HG03097 (cell line): ENCODE results near the gene UBXN6.

Source experiments
- ATAC-seq: cut with Tn5 transposase; IDR thresholded peaks from one replicate; pipeline ENCODE4 v1.9.1; 2021; ENCODE audit not compliant: unreplicated experiment, low FRiP score

Gene UBXN6

GRCh38 chr19:4443188-4443587 is 14.4 kb downstream of the UBXN6 start:
- no peak for ATAC-seq

GRCh38 chr19:4442819-4443146 is 14.8 kb downstream of the UBXN6 start:
- no peak for ATAC-seq

DNA sequence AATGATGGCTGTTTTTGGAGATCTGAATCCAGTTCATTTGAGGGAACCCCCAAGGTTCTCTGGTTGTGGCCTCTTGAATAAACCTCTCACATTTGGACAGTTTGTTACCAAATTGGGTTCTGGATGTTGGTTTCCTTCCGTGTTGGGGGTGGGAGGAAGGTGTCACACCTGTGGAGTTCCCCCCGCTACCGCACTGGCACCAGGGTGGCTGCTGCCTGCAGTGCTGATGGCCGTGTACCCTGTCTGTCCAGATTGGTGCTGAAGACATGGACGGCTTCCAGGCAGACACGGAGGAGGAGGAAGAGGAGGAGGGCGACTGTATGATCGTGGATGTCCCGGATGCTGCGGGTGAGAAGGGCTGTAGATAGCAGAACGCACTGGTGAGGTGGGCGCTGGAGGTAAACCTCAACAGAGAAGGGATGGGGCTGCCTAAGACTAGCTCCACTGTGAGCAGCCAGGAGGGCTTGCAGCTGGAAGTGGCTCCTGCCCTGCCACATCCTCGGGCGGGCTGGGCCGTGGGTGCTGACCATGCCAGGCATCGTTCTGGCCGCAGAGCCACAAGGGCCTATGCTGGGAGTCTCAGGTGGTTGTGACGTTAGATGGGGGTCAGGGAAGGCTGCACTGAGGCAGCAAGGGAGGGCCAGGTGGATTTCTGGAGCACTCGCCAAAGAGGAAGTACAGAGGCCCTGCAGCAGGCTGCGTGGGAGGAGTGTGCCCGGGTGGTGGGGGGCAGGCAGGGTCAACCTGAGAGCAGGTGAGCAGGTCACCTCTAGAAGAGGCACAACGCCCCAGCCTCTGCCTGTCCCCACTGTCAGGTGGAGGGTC is 15.4 kb downstream of the UBXN6 start:
- no peak for ATAC-seq

- ATAC-seq, result no peak
Measured at GRCh38 chr19:4439243-4439642, 18.4 kb downstream of the UBXN6 start.

DNA sequence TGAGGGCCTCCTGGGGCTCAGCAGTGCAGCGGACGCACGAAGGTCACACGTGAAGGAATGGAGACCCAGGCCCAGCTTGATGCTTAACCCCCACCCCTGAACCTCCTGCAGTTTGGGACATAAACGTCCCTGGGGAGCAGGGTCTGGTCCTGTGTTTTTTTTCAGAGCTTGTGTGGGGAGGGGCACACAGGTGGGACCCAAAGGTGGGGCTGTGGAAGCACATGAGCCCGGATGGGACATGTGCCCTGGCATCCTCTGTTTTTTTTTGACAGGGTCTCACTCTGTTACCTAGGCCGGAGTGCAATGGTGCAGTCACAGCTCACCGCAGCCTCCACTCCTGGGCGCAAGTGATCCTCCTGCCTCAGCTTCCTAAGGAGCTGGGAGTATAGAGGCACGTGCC is 20.5 kb downstream of the UBXN6 start:
- no peak for ATAC-seq

DNA sequence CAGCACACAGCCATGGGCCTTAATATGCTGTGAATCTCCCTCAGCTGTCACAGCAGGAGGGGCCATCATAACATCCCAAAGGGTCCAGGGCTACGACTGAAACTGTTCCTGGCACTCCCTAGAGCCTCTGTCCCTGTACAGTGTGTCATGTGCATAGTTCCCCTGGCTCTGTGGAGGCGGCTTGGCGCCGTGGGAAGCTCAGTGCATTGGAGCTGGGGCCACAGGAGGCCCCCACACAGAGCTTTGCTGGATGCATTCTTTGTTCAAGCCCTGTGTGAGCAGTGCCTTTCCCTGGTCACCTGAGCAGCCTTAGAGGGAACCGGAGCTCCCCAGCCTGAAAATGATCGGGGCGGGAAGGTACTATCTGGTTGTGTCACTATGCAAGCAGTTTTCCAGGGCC is 21.4 kb downstream of the UBXN6 start:
- ATAC-seq, result no peak

DNA sequence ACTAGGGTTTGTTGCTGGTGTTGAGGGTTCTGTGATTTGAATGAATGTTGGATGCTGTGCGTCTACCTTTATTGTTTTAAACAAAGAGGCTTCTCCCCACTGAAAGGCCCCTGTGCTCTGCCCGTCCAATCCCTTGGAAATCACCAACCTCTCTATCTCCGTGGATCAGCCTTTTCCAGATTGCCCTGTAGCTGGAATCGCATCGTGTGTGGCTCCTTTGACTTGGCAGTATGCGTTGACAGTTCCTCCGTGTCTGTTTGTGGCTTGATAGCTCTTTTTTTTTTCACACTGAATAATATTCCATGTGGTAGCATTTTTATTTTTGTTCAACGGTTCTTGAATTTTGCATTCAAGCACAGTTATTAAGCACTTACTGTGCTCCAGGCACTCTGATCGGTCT is 23.2 kb downstream of the UBXN6 start:
- ATAC-seq, result no peak

DNA sequence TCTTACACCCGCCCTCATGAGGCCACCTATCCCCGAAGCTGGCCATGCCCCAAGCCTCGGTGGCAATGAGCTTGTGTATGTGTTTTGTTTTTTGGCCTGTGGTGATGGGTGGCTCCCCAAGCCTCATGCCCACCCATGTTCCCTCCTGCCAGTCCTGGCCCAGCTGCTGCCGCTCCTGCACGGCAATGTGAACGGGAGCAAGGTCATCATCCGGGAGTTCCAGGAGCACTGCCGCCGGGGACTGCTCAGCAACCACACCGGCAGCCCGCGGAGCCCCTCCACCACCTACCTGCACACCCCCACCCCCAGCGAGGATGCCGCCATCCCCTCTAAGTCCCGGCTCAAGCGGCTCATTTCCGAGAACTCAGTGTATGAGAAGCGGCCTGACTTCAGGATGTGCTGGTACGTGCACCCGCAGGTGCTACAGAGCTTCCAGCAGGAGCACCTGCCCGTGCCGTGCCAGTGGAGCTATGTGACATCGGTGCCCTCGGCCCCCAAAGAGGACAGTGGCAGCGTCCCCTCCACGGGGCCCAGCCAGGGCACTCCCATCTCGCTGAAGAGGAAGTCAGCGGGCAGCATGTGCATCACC is 24.6 kb downstream of the UBXN6 start:
- ATAC-seq, result no peak

DNA sequence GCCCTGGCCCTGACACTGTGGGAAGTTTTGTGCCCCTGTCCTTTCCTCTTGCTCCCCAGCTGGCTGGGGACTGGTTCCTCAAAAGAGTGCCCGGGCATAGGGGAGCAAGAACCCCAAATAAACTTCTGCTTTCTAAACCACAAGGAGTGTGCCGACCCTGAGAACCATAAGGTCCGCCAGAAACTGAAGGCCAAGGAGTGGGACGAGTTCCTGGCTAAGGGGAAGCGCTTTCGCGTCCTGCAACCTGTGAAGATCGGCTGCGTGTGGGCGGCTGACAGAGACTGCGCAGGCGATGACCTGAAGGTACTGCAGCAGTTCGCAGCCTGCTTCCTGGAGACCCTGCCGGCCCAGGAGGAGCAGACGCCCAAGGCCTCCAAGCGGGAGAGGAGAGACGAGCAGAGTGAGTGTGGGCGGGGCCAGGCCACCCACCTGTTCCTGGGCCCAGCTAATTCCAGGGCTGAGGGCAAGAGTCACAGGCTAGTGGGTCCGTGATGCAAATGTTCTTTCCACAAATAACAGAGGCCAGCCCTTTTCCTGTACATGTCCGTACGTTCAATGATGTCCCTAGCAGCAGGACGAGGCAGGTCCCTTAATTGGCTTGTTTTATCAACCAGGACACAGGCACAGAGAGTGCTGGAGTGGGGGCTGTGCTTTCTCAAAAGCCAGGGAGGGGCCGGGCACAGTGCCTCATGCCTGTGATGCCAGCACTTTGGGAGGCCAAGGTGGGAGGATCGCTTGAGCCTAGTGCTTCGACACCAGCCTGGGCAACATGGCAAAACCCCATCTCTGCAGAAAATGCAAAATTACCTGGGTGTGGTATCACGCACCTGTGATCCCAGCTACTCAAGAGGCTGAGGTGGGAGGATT is 25.6 kb downstream of the UBXN6 start:
- ATAC-seq, result no peak

GRCh38 chr19:4431296-4431695 is 26.3 kb downstream of the UBXN6 start:
- no peak for ATAC-seq

DNA sequence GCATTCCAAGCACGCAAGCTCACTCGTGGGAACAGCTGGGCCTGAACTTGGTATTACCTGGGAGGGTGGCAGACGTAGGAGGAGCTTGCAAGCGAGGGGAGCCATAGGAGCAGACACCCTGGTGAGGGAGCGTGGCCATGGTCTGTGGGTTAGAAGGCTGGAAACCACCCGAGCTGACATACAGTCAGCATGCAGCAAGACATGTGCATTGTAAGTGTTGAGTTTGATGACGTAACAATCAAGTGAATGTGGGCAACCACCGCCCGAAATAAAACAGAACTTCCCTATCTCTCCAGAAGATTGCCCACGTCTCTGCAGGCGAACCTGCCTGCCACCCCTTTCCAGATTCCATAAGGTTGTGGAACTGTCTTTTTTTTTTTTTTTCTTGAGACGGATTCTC is 26.8 kb downstream of the UBXN6 start:
- ATAC-seq, result no peak

DNA sequence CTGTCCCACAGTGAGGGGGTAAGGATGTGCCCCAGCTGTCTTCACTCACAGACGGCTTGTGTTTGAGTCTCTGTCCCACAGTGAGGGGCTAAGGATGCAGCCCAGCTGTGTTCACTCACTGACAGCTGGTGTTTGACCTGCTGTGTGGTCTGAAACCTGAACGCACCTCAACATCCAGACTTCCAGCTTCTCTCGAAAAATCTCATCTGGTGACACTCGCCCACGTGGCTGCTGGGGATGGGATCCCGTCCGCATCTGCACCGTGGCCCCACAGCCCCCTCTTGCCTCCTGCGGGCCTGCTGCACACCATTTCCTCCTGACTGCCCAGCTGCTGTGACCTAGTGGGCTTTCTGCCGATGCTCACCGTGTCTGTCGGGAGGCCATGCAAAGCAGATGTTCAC is 27.8 kb downstream of the UBXN6 start:
- no peak for ATAC-seq

GRCh38 chr19:4429256-4429655 is 28.3 kb downstream of the UBXN6 start:
- ATAC-seq, result no peak

DNA sequence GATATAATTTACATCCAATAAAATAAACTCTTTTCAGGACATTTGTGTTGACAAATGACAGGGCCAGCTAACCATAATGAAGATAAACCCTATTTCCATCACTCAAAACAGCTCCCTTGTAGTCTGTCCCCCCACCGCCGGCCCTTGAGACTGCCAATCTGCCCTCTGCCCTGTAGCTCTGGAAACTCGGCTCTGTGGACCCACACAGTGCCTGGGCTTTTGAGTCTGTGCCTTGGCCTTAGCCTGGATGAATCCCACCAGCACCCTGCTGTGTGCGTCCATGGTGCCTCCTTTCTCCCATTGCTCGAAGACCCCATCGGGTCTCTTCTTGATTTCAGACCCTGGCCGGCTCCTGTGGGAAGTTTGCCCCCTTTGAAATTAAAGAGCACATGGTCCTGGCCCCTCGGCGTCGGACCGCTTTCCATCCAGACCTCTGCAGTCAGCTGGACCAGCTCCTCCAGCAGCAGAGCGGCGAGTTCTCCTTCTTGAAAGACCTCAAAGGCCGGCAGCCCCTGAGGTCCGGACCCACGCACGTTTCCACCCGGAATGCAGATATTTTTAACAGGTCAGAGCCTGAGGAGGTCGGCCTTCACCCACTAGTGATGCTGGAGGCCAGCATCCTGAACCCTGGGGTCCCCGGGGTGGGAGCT is 29.1 kb downstream of the UBXN6 start:
- ATAC-seq, result no peak

- no peak for ATAC-seq
Measured at GRCh38 chr19:4425537-4425936, 32.1 kb downstream of the UBXN6 start.

- ATAC-seq, result no peak
Measured at GRCh38 chr19:4423416-4424126, 34.0 kb downstream of the UBXN6 start.

DNA sequence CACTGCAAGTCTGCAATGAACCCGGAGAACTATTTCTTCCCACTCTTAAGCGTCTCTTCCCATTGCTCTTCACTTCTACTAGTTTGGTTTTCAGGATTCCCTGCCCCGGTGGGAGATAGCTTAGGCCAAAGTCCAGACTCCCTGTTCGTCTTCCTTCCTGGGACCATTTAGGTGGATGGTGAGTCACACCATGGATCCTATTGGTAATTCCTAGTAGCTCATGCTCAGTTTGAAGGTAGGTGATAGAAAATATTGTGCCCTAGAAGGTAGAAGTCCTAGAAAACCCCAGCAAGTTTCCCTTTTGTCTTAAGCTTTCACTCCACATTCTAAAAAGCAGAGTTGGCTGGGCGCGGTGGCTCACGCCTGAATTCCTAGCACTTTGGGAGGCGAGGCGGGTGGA is 41.3 kb downstream of the UBXN6 start:
- ATAC-seq, result no peak

DNA sequence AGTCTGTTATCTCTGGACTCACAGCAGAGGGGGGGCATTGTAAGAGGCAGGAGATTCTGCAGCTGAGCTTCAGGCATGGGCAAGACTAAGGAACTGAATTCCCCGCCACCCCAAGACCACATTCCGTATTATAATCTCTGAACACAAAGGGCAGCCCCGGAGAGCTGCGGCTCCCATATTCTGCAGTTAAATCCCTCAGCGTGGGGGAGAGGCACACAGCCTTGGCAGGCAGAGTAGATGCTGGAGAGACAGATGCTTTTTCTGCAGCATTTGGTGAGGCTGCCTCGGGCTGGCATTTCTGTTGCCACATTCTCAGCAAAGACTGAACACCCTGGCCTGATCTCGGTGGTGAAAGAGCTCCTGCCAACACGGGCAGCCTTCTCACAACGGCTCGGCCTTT is 42.2 kb downstream of the UBXN6 start:
- ATAC-seq, result no peak

- no peak for ATAC-seq
Measured at GRCh38 chr19:4414800-4415321, 42.7 kb downstream of the UBXN6 start.

DNA sequence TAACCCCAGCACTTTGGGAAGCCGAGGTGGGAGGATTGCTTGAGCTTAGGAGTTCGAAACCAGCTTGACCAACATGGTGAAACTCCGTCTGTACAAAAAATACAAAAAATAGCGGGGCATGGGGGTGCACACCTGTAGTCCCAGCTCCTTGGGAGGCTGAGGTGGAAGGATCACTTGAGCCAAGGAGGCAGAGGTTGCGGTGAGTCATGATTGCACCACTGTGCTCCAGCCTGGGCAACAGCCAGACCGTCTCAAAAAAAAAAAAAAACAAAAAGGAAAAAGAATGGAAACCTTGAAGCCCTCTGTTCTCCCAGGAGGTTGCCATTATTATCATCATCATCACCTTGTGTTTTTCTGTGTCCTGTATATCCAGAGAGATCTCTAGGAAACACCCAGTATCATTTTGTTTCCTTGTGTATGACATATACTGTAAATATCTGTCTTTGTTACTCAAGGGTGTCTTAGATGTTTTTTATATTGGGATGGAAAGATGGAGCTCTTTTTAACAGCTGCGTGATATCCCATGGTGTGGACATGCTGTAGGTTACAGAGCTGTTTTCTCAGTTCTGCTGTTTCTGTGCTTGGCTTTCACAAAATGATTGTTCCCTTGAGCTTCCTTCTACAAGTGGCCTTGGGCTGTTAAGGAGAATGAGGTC is 43.3 kb downstream of the UBXN6 start:
- ATAC-seq, result no peak
